H1 (cell line): ENCODE measurements around the gene EPB41L5. TPM values are rescaled to one million over a fixed set of nuclear protein-coding genes. Genes with fewer than 3 reads are reported as not detected.

Source experiments
- CTCF ChIA-PET: fragments of 300-600 bp; sonication (Branson Sonifier 250); formaldehyde crosslinking; loops from one replicate; lab custom pipeline; 2021; ENCODE audit not compliant: partially characterized antibody; lab: Charles Lee
- POLR2A ChIA-PET: fragments of 300-600 bp; sonication (Branson Sonifier 250); formaldehyde crosslinking; loops from one replicate; lab custom pipeline; 2021; ENCODE audit warnings: inconsistent platforms; ENCODE audit not compliant: partially characterized antibody; lab: Charles Lee
- DNase-seq, 2 experiments: peaks; one replicate each; pipeline versions ENCODE4 v3.0.0 to v3.0.0-alpha.2; 2010 to 2022; ENCODE audit warnings: low spot score in 2 of 2, low read depth in 1 of 2, mixed read lengths in 1 of 2
- FAIRE-seq: peaks from 2 replicates; lab custom pipeline; 2011; peaks lifted over from hg19 to GRCh38; lab: Jason Lieb, UNC
- H2AFZ ChIP-seq: 2 replicates; pipeline ENCODE4 v1.8.1; 2012; ENCODE audit warnings: low read length, inconsistent platforms
- H2AK5ac ChIP-seq: 2 replicates; pipeline ENCODE4 v1.6.1; 2013; ENCODE audit warnings: low read depth, low read length
- H2BK120ac ChIP-seq: replicated peaks from 2 replicates; pipeline ENCODE3; 2013; ENCODE audit warnings: low read depth, low read length, inconsistent platforms
- H2BK12ac ChIP-seq: 2 replicates; pipeline ENCODE4 v1.6.1; 2013; ENCODE audit warnings: low read depth, low read length
- H2BK15ac ChIP-seq: 2 replicates; pipeline ENCODE4 v1.6.1; 2013; ENCODE audit warnings: low read length
- H2BK20ac ChIP-seq: 2 replicates; pipeline ENCODE4 v1.6.1; 2013; ENCODE audit warnings: low read length
- H2BK5ac ChIP-seq: 2 replicates; pipeline ENCODE4 v1.6.1; 2013; ENCODE audit warnings: low read depth, low read length
- H3K14ac ChIP-seq: 2 replicates; pipeline ENCODE4 v1.6.1; 2013; ENCODE audit warnings: inconsistent platforms; ENCODE audit not compliant: insufficient read length
- H3K18ac ChIP-seq: 2 replicates; pipeline ENCODE4 v1.6.1; 2013; ENCODE audit warnings: low read length; ENCODE audit errors: extremely low read depth
- H3K23ac ChIP-seq: 2 replicates; pipeline ENCODE4 v1.6.1; 2013; ENCODE audit warnings: inconsistent platforms; ENCODE audit not compliant: insufficient read length
- H3K23me2 ChIP-seq: 2 replicates; pipeline ENCODE4 v1.6.1; 2013; ENCODE audit warnings: low read depth, low read length
- H3K27ac ChIP-seq: 2 replicates; pipeline ENCODE4 v1.6.1; 2011; ENCODE audit warnings: low read depth, low read length, inconsistent platforms
- H3K27me3 ChIP-seq, 4 experiments: replicated peaks in 1 of 4; 1 replicate in 1 of 4; 2 replicates in 3 of 4; pipeline versions ENCODE4 v1.6.1 to v1.8.1; 2011 to 2013; ENCODE audit warnings: low read length in 3 of 4, mild to moderate bottlenecking in 3 of 4, inconsistent platforms in 2 of 4, mixed read lengths in 2 of 4, moderate library complexity in 1 of 4; ENCODE audit not compliant: control insufficient read depth in 3 of 4, insufficient read depth in 3 of 4; ENCODE audit errors: extremely low read depth in 1 of 4
- H3K36me3 ChIP-seq, 4 experiments: 2 replicates each; pipeline versions ENCODE4 v1.6.1 to v1.8.1; 2011 to 2013; ENCODE audit warnings: mild to moderate bottlenecking in 4 of 4, low read length in 3 of 4, moderate library complexity in 2 of 4, control low read depth in 1 of 4, inconsistent platforms in 1 of 4; ENCODE audit not compliant: insufficient read depth in 4 of 4, control insufficient read depth in 2 of 4
- H3K4ac ChIP-seq: replicated peaks from 2 replicates; pipeline ENCODE3; 2013; ENCODE audit warnings: low read length, low read depth, mixed read lengths, inconsistent platforms; ENCODE audit not compliant: insufficient read length
- H3K4me1 ChIP-seq, 4 experiments: replicated peaks in 1 of 4; 1 replicate in 1 of 4; 2 replicates in 3 of 4; pipeline versions ENCODE4 v1.6.1 to v1.8.1; 2011 to 2013; ENCODE audit warnings: low read length in 3 of 4, inconsistent platforms in 2 of 4, mixed read lengths in 1 of 4; ENCODE audit not compliant: insufficient read depth in 4 of 4, control insufficient read depth in 3 of 4
- H3K4me2 ChIP-seq, 2 experiments: 2 replicates each; pipeline versions ENCODE4 v1.6.1 to v1.8.1; 2011 to 2013; ENCODE audit warnings: low read depth in 2 of 2, low read length in 2 of 2, control low read depth in 1 of 2, inconsistent platforms in 1 of 2, mild to moderate bottlenecking in 1 of 2; ENCODE audit not compliant: insufficient read depth in 1 of 2
- H3K4me3 ChIP-seq, 4 experiments: fragments of 200-600, 300-600 bp in 1 of 4; sonication (generic), shearing (Covaris generic), sonication (Bioruptor Twin) in 1 of 4; 2 replicates each; pipeline versions ENCODE4 v1.5.1 to v1.8.1; 2011 to 2016; ENCODE audit warnings: low read length in 4 of 4, low read depth in 3 of 4, control low read depth in 2 of 4, inconsistent platforms in 2 of 4, mild to moderate bottlenecking in 2 of 4, mixed read lengths in 1 of 4, moderate library complexity in 1 of 4; ENCODE audit not compliant: insufficient read depth in 2 of 4; ENCODE audit errors: extremely low read depth in 1 of 4
- H3K56ac ChIP-seq: replicated peaks from 2 replicates; pipeline ENCODE3; 2013; ENCODE audit warnings: low read depth, mild to moderate bottlenecking, mixed read lengths, low read length, inconsistent platforms; ENCODE audit not compliant: insufficient read length
- H3K79me1 ChIP-seq: 2 replicates; pipeline ENCODE4 v1.6.1; 2013; ENCODE audit warnings: low read depth, low read length, control low read depth
- H3K79me2 ChIP-seq, 2 experiments: 2 replicates each; pipeline versions ENCODE4 v1.6.1 to v1.8.1; 2012 to 2013; ENCODE audit warnings: low read length in 2 of 2, mild to moderate bottlenecking in 2 of 2, inconsistent platforms in 1 of 2; ENCODE audit not compliant: insufficient read depth in 2 of 2, control insufficient read depth in 1 of 2
- H3K9ac ChIP-seq, 4 experiments: replicated peaks in 1 of 4; 1 replicate in 1 of 4; 2 replicates in 3 of 4; pipeline versions ENCODE4 v1.6.1 to v1.8.1; 2011 to 2013; ENCODE audit warnings: low read depth in 3 of 4, low read length in 3 of 4, control low read depth in 2 of 4, mild to moderate bottlenecking in 2 of 4, moderate library complexity in 2 of 4, inconsistent platforms in 1 of 4; ENCODE audit errors: extremely low read depth in 1 of 4
- H3K9me3 ChIP-seq, 2 experiments: 2 replicates each; pipeline versions ENCODE4 v1.6.1 to v1.8.1; 2012 to 2013; ENCODE audit warnings: mild to moderate bottlenecking in 2 of 2, moderate library complexity in 2 of 2, control low read depth in 1 of 2, inconsistent platforms in 1 of 2, low read depth in 1 of 2, low read length in 1 of 2, mixed read lengths in 1 of 2; ENCODE audit not compliant: insufficient read depth in 2 of 2
- H4K20me1 ChIP-seq, 2 experiments: replicated peaks in 1 of 2; 2 replicates each; pipeline versions ENCODE3 to v1.8.1; 2011 to 2013; ENCODE audit warnings: inconsistent platforms in 2 of 2, low read length in 2 of 2, mild to moderate bottlenecking in 1 of 2; ENCODE audit not compliant: insufficient read depth in 2 of 2, control insufficient read depth in 1 of 2
- H4K5ac ChIP-seq: 2 replicates; pipeline ENCODE4 v1.6.1; 2013; ENCODE audit warnings: low read length, low read depth, mixed read lengths, inconsistent platforms; ENCODE audit not compliant: insufficient read length
- H4K8ac ChIP-seq: 2 replicates; pipeline ENCODE4 v1.8.0; 2013; ENCODE audit warnings: mild to moderate bottlenecking, moderate library complexity, low read length, inconsistent platforms; ENCODE audit not compliant: insufficient read depth; ENCODE audit errors: extremely low read depth
- H4K91ac ChIP-seq: replicated peaks from 2 replicates; pipeline ENCODE3; 2013; ENCODE audit warnings: low read length, mixed read lengths, inconsistent platforms; ENCODE audit not compliant: insufficient read length
- CEBPB ChIP-seq: IDR thresholded peaks from 2 replicates; pipeline ENCODE4 v1.6.1; 2012; ENCODE audit warnings: low read depth, low read length
- RBBP5 ChIP-seq: IDR thresholded peaks from 2 replicates; pipeline ENCODE4 v1.7.1; 2012; ENCODE audit warnings: low read depth, mild to moderate bottlenecking, inconsistent platforms, low read length, moderate library complexity, borderline replicate concordance
- WGBS, 2 experiments: shearing (Covaris generic) in 1 of 2; methylation state at CpG; one replicate each; pipeline versions ENCODE4 v1.1.6 to v1.1.7; 2013 to 2015; ENCODE audit warnings: low lambda C conversion rate in 2 of 2, mixed read lengths in 2 of 2, inconsistent platforms in 1 of 2, low coverage in 1 of 2, missing lambda C conversion rate in 1 of 2; ENCODE audit not compliant: insufficient replicate concordance in 2 of 2, insufficient coverage in 1 of 2, insufficient read length in 1 of 2; ENCODE audit errors: extremely low coverage in 1 of 2, missing lambda C conversion rate in 1 of 2; 5-methylcytosine and 5-hydroxymethylcytosine counted together
- polyA plus RNA-seq, 7 experiments: library from polyadenylated mRNA; depleted of rRNA in 3 of 7; stranded (reverse) in 5 of 7; unstranded in 2 of 7; fragments of >200 nt in 5 of 7; fragments of 200-250 nt in 2 of 7; gene quantifications; 1 replicate in 5 of 7; 2 replicates in 1 of 7; 4 replicates in 1 of 7; pipeline versions ENCODE4 v1.2.1 to v1.2.3, GENCODE V29; 2011 to 2013; ENCODE audit warnings: missing spikeins in 2 of 7, mixed read lengths in 2 of 7
- total RNA-seq: library from RNA; stranded (reverse); fragmentation: NEBNext Ultra II Directional; extraction: Animal tissue kit (Norgen Biotek cat#: 25700); gene quantifications from 2 replicates; pipeline ENCODE4 v1.2.1, GENCODE V29; 2021

EPB41L5 gene
- total and polyA plus RNA-seq, 2 of the 8 experiments (the other 6 are each of a cell fraction or from before 2014, with no cell fraction given): 13.5 to 32.3 TPM

- Histone ChIP-seq H3K18ac (no peak overlapping the region), H3K56ac (no peak overlapping the region), H3K9ac (no peak overlapping the region), H2BK120ac (no peak overlapping the region), H2BK20ac (no peak overlapping the region), H2BK5ac (no peak overlapping the region), H3K14ac (no peak overlapping the region), H3K36me3 (no peaks in the 10 kb centered on the region), H2AFZ (no peak overlapping the region), H2BK12ac (no peak overlapping the region), H3K79me2 (no peaks in the 10 kb centered on the region), H3K23me2 (no peaks in the 10 kb centered on the region), H4K20me1 (no peaks in the 10 kb centered on the region), H3K27me3 (no peaks in the 10 kb centered on the region), H3K4ac (no peak overlapping the region), H3K4me1 (no peaks in the 10 kb centered on the region), H3K4me2 (no peak overlapping the region), H3K27ac (no peak overlapping the region), H3K79me1 (no peaks in the 10 kb centered on the region), H4K8ac (no peak overlapping the region), H4K5ac (no peak overlapping the region), H3K9me3 (no peaks in the 10 kb centered on the region), H3K4me3 (no peak overlapping the region), H2AK5ac (no peak overlapping the region), H4K91ac (no peak overlapping the region), H3K23ac (no peak overlapping the region), H2BK15ac (no peak overlapping the region)
- CTCF ChIA-PET: interaction anchor here (0.7 to 1.1 kb wide), 4 partner anchors 9 to 191 kb away, joined by 3 to 4 read pairs (median 4); no protein-coding TSS in a partner anchor
- no peak for DNase-seq
- POLR2A ChIA-PET: no interaction called here
- no peak for FAIRE-seq
- TF ChIP-seq RBBP5 (no peak), CEBPB (0 out of 2 replicates have a peak, but pooled peaks have one; percentile 12)
- WGBS, 2 experiments: 94% methylated on average over 5 of the region's 6 CpGs; no CpG with 5 or more reads in 1 of the 2 experiments
Observed at GRCh38 chr2:120110507-120110906, 97.6 kb downstream of the EPB41L5 start.
